OCI-LY7 (cell line): ENCODE measurements around the gene NHS. TPM values are rescaled to one million over a fixed set of nuclear protein-coding genes. Genes with fewer than 3 reads are reported as not detected.

Source experiments
- BruUV-seq: library from RNA; stranded (reverse); fragments of 400-500 nt; replicated peaks from 2 replicates; lab custom pipeline; 2021; lab: Mats Ljungman, UMichigan
- CTCF ChIA-PET: fragments of 300-600 bp; sonication (Branson Sonifier 250); formaldehyde crosslinking; loops from one replicate; lab custom pipeline; 2022; ENCODE audit warnings: antibody characterized with exemption; ENCODE audit not compliant: unreplicated experiment; lab: Charles Lee
- POLR2A ChIA-PET: fragments of 300-600 bp; sonication (Branson Sonifier 250); formaldehyde crosslinking; loops from one replicate; lab custom pipeline; 2022; ENCODE audit warnings: antibody characterized with exemption; lab: Charles Lee
- DNase-seq: peaks from one replicate; pipeline ENCODE4 v3.0.0-alpha.2; 2015; ENCODE audit warnings: low spot score
- H2AFZ ChIP-seq: fragments of 200-600 bp; sonication (generic), shearing (Covaris generic); 2 replicates; pipeline ENCODE4 v1.6.1; 2014; ENCODE audit warnings: mild to moderate bottlenecking, antibody characterized with exemption, low read length, moderate library complexity
- H3K27ac ChIP-seq: fragments of 200-600 bp; sonication (generic); 2 replicates; pipeline ENCODE4 v1.5.1; 2014; ENCODE audit warnings: mixed run types, low read depth, mild to moderate bottlenecking, moderate library complexity, low read length, inconsistent platforms; ENCODE audit not compliant: poor library complexity, severe bottlenecking
- H3K36me3 ChIP-seq: fragments of 200-600 bp; sonication (generic); 2 replicates; pipeline ENCODE4 v1.6.1; 2014; ENCODE audit warnings: mild to moderate bottlenecking, antibody characterized with exemption, low read length, moderate library complexity, mixed read lengths; ENCODE audit not compliant: insufficient read depth
- H3K4me1 ChIP-seq: fragments of 200-600 bp; sonication (generic); 2 replicates; pipeline ENCODE4 v1.5.1; 2014; ENCODE audit warnings: mild to moderate bottlenecking, low read length; ENCODE audit not compliant: insufficient read depth, poor library complexity, severe bottlenecking
- H3K4me2 ChIP-seq: fragments of 200-600 bp; sonication (generic); 2 replicates; pipeline ENCODE4 v1.6.1; 2014; ENCODE audit warnings: mild to moderate bottlenecking, low read length
- H3K4me3 ChIP-seq: fragments of 200-600 bp; sonication (generic); 2 replicates; pipeline ENCODE4 v1.5.1; 2014; ENCODE audit warnings: mild to moderate bottlenecking, low read depth, low read length; ENCODE audit not compliant: poor library complexity, severe bottlenecking
- H3K79me2 ChIP-seq: fragments of 200-600 bp; sonication (generic); 2 replicates; pipeline ENCODE4 v1.6.1; 2016; ENCODE audit warnings: low read depth, mild to moderate bottlenecking, low read length, moderate library complexity, mixed read lengths; ENCODE audit not compliant: insufficient read depth
- H3K9me2 ChIP-seq: fragments of 200-600 bp; sonication (generic); 2 replicates; pipeline ENCODE4 v1.6.1; 2016; ENCODE audit warnings: mild to moderate bottlenecking, low read length, mixed read lengths; ENCODE audit not compliant: insufficient read depth
- H3K9me3 ChIP-seq: fragments of 200-600 bp; sonication (generic); 2 replicates; pipeline ENCODE4 v1.6.1; 2014; ENCODE audit warnings: mild to moderate bottlenecking, mixed run types, low read length, mixed read lengths
- H4K20me1 ChIP-seq: fragments of 200-600 bp; sonication (generic); 2 replicates; pipeline ENCODE4 v1.6.1; 2014; ENCODE audit warnings: mild to moderate bottlenecking, antibody characterized with exemption, low read length, moderate library complexity, mixed read lengths; ENCODE audit not compliant: insufficient read depth
- EZH2phosphoT487 ChIP-seq: fragments of 200-600 bp; sonication (generic); IDR thresholded peaks from 2 replicates; pipeline ENCODE4 v1.6.1; 2018; ENCODE audit warnings: low read depth, borderline replicate concordance, mild to moderate bottlenecking, mixed run types, antibody characterized with exemption, low read length, moderate library complexity, mixed read lengths
- intact Hi-C: fragments of 100-400 bp; cut with micrococcal nuclease; formaldehyde crosslinking; loops from one replicate; pipeline ENCODE4 v1.10.0; 2022; ENCODE audit not compliant: unreplicated experiment
- total RNA-seq, 2 experiments: library from RNA; depleted of rRNA in 1 of 2; stranded (reverse); fragments of >200 nt in 1 of 2; shearing (Covaris generic) in 1 of 2; gene quantifications; 2 replicates each; pipeline ENCODE4 v1.2.3, GENCODE V29; 2014 to 2022
- TF ChIP-seq, protein P1 (sequence below): fragments of 200-600 bp; sonication (generic); conservative IDR thresholded peaks from 2 replicates; pipeline ENCODE4 v1.5.1; 2014; ENCODE audit warnings: mild to moderate bottlenecking, antibody characterized with exemption, low read length, moderate library complexity, mixed read lengths

The NHS gene
- total RNA-seq, 2 experiments from 2014 or later: not detected

DNA sequence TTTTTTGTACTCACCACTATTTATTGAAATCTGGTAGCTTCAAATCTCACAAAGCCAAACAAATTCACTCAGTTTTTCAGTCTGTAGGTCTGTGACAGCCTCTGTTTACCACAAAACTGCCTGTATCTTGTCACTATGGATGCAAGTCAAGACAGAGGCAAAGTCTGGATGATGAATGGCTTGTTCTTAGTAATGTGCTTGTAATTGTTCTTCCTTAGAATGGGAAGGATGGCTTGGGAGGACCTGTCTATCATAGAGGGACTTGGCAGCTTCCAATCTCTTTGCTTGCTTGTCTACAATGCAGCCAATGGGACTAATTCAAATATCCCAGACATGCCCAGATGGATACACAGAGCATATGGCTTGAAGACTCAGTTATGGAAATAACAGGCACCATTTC is 221.1 kb downstream of the NHS start:
- Histone ChIP-seq H3K79me2 (no peaks in the 10 kb centered on the region), H4K20me1 (no peaks in the 10 kb centered on the region), H3K4me1 (no peaks in the 10 kb centered on the region), H3K9me2 (no peaks in the 10 kb centered on the region), H3K4me2 (no peak overlapping the region), H3K27ac (no peak overlapping the region), H3K36me3 (no peaks in the 10 kb centered on the region), H3K9me3 (no peaks in the 10 kb centered on the region), H3K4me3 (no peak overlapping the region), H2AFZ (no peak overlapping the region)
- intact Hi-C loops: loop anchor here (10.0 kb wide), 1 partner anchor 351 kb away; no protein-coding TSS in a partner anchor
- TF ChIP-seq, protein P1, sequence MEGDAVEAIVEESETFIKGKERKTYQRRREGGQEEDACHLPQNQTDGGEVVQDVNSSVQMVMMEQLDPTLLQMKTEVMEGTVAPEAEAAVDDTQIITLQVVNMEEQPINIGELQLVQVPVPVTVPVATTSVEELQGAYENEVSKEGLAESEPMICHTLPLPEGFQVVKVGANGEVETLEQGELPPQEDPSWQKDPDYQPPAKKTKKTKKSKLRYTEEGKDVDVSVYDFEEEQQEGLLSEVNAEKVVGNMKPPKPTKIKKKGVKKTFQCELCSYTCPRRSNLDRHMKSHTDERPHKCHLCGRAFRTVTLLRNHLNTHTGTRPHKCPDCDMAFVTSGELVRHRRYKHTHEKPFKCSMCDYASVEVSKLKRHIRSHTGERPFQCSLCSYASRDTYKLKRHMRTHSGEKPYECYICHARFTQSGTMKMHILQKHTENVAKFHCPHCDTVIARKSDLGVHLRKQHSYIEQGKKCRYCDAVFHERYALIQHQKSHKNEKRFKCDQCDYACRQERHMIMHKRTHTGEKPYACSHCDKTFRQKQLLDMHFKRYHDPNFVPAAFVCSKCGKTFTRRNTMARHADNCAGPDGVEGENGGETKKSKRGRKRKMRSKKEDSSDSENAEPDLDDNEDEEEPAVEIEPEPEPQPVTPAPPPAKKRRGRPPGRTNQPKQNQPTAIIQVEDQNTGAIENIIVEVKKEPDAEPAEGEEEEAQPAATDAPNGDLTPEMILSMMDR: no peak
- TF ChIP-seq EZH2phosphoT487: no peak
- no peak for DNase-seq
- ChIA-PET CTCF (no interaction called here), POLR2A (no interaction called here)
- BruUV-seq: no TSS peak

DNA sequence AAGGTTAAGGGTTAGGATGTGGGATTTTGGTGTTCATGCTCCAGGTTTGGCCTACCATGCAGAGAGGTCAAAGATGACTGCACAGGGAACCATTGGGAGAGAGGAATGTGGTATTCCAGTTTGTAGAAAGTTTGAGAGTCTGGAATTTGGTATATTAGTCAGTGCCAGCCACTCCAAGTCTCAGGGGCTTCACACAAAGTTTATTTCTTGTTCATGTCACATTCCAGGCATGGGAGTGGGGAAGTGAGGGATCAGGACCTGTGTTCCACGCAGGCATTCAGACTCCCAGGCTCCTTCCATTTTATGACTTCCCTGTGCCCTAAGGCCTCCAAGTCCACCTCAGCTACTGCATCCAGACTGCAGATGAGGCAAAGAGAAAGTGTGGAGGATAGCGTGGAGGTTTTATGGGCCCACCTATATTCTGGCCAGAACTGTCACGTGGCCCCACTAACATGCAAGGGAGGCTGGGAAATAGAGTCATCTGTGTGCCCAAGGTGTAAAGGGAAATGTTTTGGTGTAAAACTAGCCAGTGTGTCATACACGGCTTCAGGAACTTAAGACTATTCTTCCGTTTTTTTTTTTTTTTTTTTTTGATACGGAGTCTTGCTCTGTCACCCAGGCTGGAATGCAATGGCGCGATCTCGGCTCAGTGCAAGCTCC is 221.7 kb downstream of the NHS start:
- BruUV-seq: no TSS peak
- H3K4me2 ChIP-seq: no peak overlapping the region
- H3K36me3 ChIP-seq: no peaks in the 10 kb centered on the region
- DNase-seq: no peak
- H2AFZ ChIP-seq: no peak overlapping the region
- ChIA-PET CTCF (no interaction called here), POLR2A (no interaction called here)
- H3K4me3 ChIP-seq: no peak overlapping the region
- H3K4me1 ChIP-seq: no peaks in the 10 kb centered on the region
- intact Hi-C loops: loop anchor here (10.0 kb wide), 1 partner anchor 352 kb away; no protein-coding TSS in a partner anchor
- H4K20me1 ChIP-seq: no peaks in the 10 kb centered on the region
- no peaks in the 10 kb centered on the region for H3K79me2 ChIP-seq
- H3K9me3 ChIP-seq: no peaks in the 10 kb centered on the region
- TF ChIP-seq, protein P1: no peak
- TF ChIP-seq EZH2phosphoT487: no peak
- H3K27ac ChIP-seq: no peak overlapping the region
- no peaks in the 10 kb centered on the region for H3K9me2 ChIP-seq

DNA sequence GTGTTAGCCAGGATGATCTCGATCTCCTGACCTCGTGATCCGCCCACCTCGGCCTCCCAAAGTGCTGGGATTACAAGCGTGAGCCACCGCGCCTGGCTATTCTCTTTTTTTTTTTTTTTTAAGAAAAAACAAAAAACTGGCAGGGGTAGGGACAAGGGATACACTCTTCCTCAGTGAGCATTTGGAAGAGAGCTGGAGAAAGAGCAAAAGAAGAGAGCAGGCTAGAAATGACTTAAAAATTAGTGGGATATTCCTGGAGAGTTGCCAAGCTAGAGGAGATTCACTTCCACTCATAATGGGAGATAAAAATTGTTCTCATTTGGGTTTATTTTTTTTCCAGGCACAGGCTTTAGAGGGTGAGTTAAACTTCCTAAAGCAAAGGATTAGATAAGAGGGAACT is 222.3 kb downstream of the NHS start:
- CTCF ChIA-PET: no interaction called here
- no peak overlapping the region for H3K4me3 ChIP-seq
- BruUV-seq: no TSS peak

More for the DNA sequence above, 222.3 kb downstream of the NHS start:
- POLR2A ChIA-PET: no interaction called here
- intact Hi-C loops: loop anchor here (10.0 kb wide), 1 partner anchor 353 kb away; no protein-coding TSS in a partner anchor
- H3K9me2 ChIP-seq: no peaks in the 10 kb centered on the region
- no peak overlapping the region for H2AFZ ChIP-seq
- no peak for DNase-seq
- no peaks in the 10 kb centered on the region for H3K79me2 ChIP-seq
- H3K4me1 ChIP-seq: no peaks in the 10 kb centered on the region
- no peaks in the 10 kb centered on the region for H3K9me3 ChIP-seq
- TF ChIP-seq EZH2phosphoT487: no peak
- TF ChIP-seq, protein P1: no peak
- H4K20me1 ChIP-seq: no peaks in the 10 kb centered on the region
- H3K36me3 ChIP-seq: no peaks in the 10 kb centered on the region
- H3K4me2 ChIP-seq: no peak overlapping the region
- H3K27ac ChIP-seq: no peak overlapping the region
